Spleen (tissue), 11 donors: Measurements from ENCODE around the gene GALNTL6. TPM values are rescaled to one million over a fixed set of nuclear protein-coding genes. Genes with fewer than 3 reads are reported as not detected.

Source experiments
- DNase-seq: peaks from one replicate; pipeline ENCODE4 v3.0.0-alpha.2; 2020
- H3K27ac ChIP-seq, 8 donors: fragments of 200-600 bp; sonication (generic) in 7 of 8; 1 replicate in 4 of 8; 2 replicates in 4 of 8; pipeline versions ENCODE4 v1.5.0 to v1.8.0; 2016 to 2021; ENCODE audit warnings: inconsistent platforms in 4 of 8, mild to moderate bottlenecking in 4 of 8, moderate library complexity in 1 of 8
- H3K27me3 ChIP-seq, 7 donors: fragments of 200-600 bp; sonication (generic) in 6 of 7; replicated peaks in 1 of 7; 1 replicate in 4 of 7; 2 replicates in 3 of 7; pipeline versions ENCODE4 v1.5.0 to v1.8.0; 2016 to 2021; ENCODE audit warnings: inconsistent platforms in 3 of 7, mild to moderate bottlenecking in 1 of 7
- H3K36me3 ChIP-seq, 6 donors: fragments of 200-600 bp; sonication (generic) in 5 of 6; 1 replicate in 4 of 6; 2 replicates in 2 of 6; pipeline versions ENCODE4 v1.5.0 to v1.8.0; 2016 to 2021; ENCODE audit warnings: inconsistent platforms in 2 of 6
- H3K4me1 ChIP-seq, 6 donors: fragments of 200-600 bp; sonication (generic) in 5 of 6; 1 replicate in 3 of 6; 2 replicates in 3 of 6; pipeline versions ENCODE4 v1.5.0 to v1.8.0; 2016 to 2021; ENCODE audit warnings: inconsistent platforms in 3 of 6
- H3K4me3 ChIP-seq, 8 donors: fragments of 200-600 bp; sonication (generic) in 7 of 8; 1 replicate in 4 of 8; 2 replicates in 4 of 8; pipeline versions ENCODE4 v1.5.0 to v1.8.0; 2016 to 2021; ENCODE audit warnings: inconsistent platforms in 4 of 8, mild to moderate bottlenecking in 4 of 8, moderate library complexity in 2 of 8
- H3K9me3 ChIP-seq, 8 donors: fragments of 200-600 bp; sonication (generic) in 7 of 8; 1 replicate in 4 of 8; 2 replicates in 4 of 8; pipeline versions ENCODE4 v1.5.0 to v1.8.0; 2016 to 2021; ENCODE audit warnings: inconsistent platforms in 4 of 8
- POLR2A ChIP-seq, 3 donors: fragments of 450-650 bp; IDR thresholded peaks; one replicate each; pipeline ENCODE4 v1.5.1; 2017; ENCODE audit warnings: antibody characterized with exemption in 3 of 3, mild to moderate bottlenecking in 1 of 3
- POLR2AphosphoS5 ChIP-seq, 3 donors: sonication (generic); formaldehyde crosslinking; IDR thresholded peaks; one replicate each; pipeline ENCODE4 v1.5.1; 2017; ENCODE audit warnings: antibody characterized with exemption in 3 of 3
- WGBS, 5 donors: extraction: QIAGEN DNeasy Blood & Tissue Kit in 3 of 5; methylation state at CpG; one replicate each; pipeline versions ENCODE4 v1.1.5 to v1.1.7; 2013 to 2018; 5-methylcytosine and 5-hydroxymethylcytosine counted together
- intact Hi-C: fragments of 100-400 bp; cut with DNase I; formaldehyde crosslinking; loops from one replicate; pipeline ENCODE4 v1.15.0; 2023; ENCODE audit warnings: low total_unique reads
- polyA plus RNA-seq, 3 donors: library from polyadenylated mRNA; stranded (reverse); fragments of 200-250 nt; gene quantifications; one replicate each; pipeline ENCODE4 v1.2.1, GENCODE V29; 2013
- total RNA-seq, 7 donors: library from RNA; depleted of rRNA in 3 of 7; stranded (reverse); fragments of >200 nt in 3 of 7; fragmentation: NEBNext Ultra II Directional in 4 of 7; extraction: Animal tissue kit (Norgen Biotek cat#: 25700) in 4 of 7; gene quantifications; one replicate each; pipeline versions ENCODE4 v1.1.0 to v1.2.1, GENCODE V29; 2016 to 2021
- TF ChIP-seq, protein P1 (sequence below), 11 experiments: fragments of 200-600 bp in 7 of 11; fragments of 450-650 bp in 4 of 11; sonication (generic) in 4 of 11; IDR thresholded peaks in 8 of 11; conservative IDR thresholded peaks in 3 of 11; 1 replicate in 7 of 11; 2 replicates in 4 of 11; pipeline versions ENCODE4 v1.4.0 to v1.8.0; 2016 to 2021; ENCODE audit warnings: antibody characterized with exemption in 11 of 11, inconsistent platforms in 4 of 11, mild to moderate bottlenecking in 1 of 11
- donor health status: healthy with polysubstance abuse.
- donor health status: DM: no; HTN: no; CAD: no; lungs with moderate emphysema.
- donor health status: DM: no; HTN: no; CAD: no.
- donor health status: Bipolar disorder and iron deficiency.
- donor health status: healthy.
- donor health status: DM: no; HTN: no; CAD: no.
- donor health status: DM: yes; HTN: yes; CAD: no.

The GALNTL6 gene
- total and polyA plus RNA-seq, 10 donors: 3.2 to 12.5 (median 7.1) TPM

DNA sequence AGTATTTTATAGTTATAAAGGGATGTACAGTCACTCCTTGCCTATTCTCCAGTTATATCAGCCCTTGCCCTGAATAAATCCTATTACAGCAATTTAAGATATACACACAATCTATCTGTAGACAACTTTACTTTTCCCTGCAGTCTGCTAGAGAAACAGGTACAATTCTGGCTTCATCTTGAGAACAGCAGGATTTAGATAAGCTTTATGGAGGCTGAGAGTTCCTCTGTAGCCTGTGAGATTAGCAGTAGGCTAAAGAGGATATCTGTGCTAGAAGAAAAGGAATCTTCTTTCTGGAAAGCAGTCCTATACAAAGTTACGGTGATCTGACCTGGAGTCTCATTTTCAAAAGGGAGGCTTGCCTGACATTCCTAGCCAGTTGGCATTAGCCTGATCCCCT lies 290.3 kb downstream of the GALNTL6 start:
- H3K36me3 ChIP-seq: no peaks in the 10 kb centered on the region
- TF ChIP-seq POLR2A (IDR thresholded peaks at IDR 0.05) (no peak), POLR2AphosphoS5 (IDR thresholded peaks at IDR 0.05) (no peak)
- TF ChIP-seq, protein P1, sequence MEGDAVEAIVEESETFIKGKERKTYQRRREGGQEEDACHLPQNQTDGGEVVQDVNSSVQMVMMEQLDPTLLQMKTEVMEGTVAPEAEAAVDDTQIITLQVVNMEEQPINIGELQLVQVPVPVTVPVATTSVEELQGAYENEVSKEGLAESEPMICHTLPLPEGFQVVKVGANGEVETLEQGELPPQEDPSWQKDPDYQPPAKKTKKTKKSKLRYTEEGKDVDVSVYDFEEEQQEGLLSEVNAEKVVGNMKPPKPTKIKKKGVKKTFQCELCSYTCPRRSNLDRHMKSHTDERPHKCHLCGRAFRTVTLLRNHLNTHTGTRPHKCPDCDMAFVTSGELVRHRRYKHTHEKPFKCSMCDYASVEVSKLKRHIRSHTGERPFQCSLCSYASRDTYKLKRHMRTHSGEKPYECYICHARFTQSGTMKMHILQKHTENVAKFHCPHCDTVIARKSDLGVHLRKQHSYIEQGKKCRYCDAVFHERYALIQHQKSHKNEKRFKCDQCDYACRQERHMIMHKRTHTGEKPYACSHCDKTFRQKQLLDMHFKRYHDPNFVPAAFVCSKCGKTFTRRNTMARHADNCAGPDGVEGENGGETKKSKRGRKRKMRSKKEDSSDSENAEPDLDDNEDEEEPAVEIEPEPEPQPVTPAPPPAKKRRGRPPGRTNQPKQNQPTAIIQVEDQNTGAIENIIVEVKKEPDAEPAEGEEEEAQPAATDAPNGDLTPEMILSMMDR (IDR thresholded peaks at IDR 0.05 in 8 of 11, conservative IDR thresholded peaks at IDR 0.05 in 3 of 11): no peak
- no peaks in the 10 kb centered on the region for H3K27me3 ChIP-seq
- 91 to 97% (median 94%) methylated on average over 1 of the region's 1 CpG for WGBS, 5 donors
- intact Hi-C loops: no loop called here
- DNase-seq: no peak
- H3K4me1 ChIP-seq: no peaks in the 10 kb centered on the region
- no peak overlapping the region for H3K4me3 ChIP-seq
- peaks cover 0 to 6% (median 0%) of the 10 kb centered on the region in 8 donors for H3K9me3 ChIP-seq
- H3K27ac ChIP-seq: no peak overlapping the region

DNA sequence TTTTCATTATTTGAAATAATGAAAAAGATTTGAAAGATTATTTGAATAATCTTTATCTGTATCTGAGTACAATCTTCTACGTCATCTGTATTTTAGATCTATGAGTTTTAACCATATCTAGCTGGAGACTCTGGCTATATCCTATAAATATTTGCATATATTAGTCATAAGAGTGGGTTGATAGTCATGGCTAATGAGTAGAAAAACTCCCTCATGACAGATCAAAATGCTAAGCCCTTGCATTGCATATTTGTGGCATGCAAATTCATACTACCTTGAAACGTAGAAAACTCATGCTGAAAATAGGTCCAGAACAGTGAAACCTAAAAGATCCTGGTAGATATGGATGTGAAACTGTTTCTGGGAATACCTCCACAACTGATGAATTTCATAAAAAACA lies 291.3 kb downstream of the GALNTL6 start:
- no peak for DNase-seq
- H3K27me3 ChIP-seq: no peaks in the 10 kb centered on the region
- no peaks in the 10 kb centered on the region for H3K36me3 ChIP-seq
- 55 to 81% (median 69%) methylated on average over 2 of the region's 2 CpGs for WGBS, 5 donors
- peaks cover 0 to 6% (median 0%) of the 10 kb centered on the region in 8 donors for H3K9me3 ChIP-seq
- H3K4me1 ChIP-seq: no peaks in the 10 kb centered on the region
- TF ChIP-seq POLR2A (IDR thresholded peaks at IDR 0.05): no peak
- TF ChIP-seq, protein P1 (IDR thresholded peaks at IDR 0.05 in 8 of 11, conservative IDR thresholded peaks at IDR 0.05 in 3 of 11): no peak
- no peak for TF ChIP-seq POLR2AphosphoS5 (IDR thresholded peaks at IDR 0.05)
- H3K27ac ChIP-seq: no peak overlapping the region
- intact Hi-C loops: no loop called here
- H3K4me3 ChIP-seq: no peak overlapping the region

DNA sequence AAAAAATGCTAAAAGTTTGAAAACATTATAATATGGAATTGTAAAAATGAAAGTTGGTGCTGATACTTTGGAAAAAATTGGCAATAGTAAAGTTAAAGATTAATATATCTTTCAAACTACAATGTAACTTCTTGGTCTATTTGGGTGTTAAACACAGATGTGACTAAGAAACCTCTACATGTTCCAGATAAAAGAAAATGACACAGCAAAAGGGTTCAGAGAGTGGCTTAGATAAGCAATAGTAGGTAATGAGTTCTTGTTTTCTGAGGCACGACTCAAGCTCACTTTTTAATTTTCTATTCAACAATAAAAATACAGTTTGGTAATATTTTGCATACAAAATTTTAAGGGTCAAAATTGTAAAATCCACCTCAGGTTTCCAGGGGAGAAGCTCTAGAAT lies 292.7 kb downstream of the GALNTL6 start:
- Histone ChIP-seq H3K27ac (no peak overlapping the region), H3K4me3 (no peak overlapping the region), H3K27me3 (no peaks in the 10 kb centered on the region), H3K4me1 (no peaks in the 10 kb centered on the region), H3K36me3 (no peaks in the 10 kb centered on the region), H3K9me3 (peaks cover 0 to 6% (median 0%) of the 10 kb centered on the region in 8 donors)
- DNase-seq: no peak
- WGBS, 5 donors: 67 to 91% (median 76%) methylated on average over 1 of the region's 1 CpG
- intact Hi-C loops: no loop called here
- TF ChIP-seq POLR2A (IDR thresholded peaks at IDR 0.05) (no peak), POLR2AphosphoS5 (IDR thresholded peaks at IDR 0.05) (no peak)
- TF ChIP-seq, protein P1 (IDR thresholded peaks at IDR 0.05 in 8 of 11, conservative IDR thresholded peaks at IDR 0.05 in 3 of 11): no peak

DNA sequence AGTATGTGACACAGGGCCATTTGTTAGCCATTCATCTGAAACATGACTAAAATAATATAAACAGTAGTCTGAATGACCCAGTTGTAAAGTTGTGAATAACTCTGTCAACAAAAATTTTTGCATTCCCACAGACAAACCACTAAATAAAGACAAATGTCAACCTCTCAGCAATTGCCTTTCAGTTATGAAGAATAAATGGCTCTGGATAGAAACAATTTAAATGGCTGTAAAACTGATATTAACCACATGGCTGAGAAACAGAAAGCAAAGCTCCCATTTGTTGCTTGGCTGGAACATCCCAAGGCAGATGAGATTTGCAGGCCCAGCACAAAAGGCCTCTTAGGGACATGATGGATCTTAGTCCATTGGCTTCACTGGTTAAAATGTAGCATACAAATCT lies 296.3 kb downstream of the GALNTL6 start:
- no peak overlapping the region for H3K27ac ChIP-seq
- H3K36me3 ChIP-seq: no peaks in the 10 kb centered on the region
- H3K4me3 ChIP-seq: no peak overlapping the region
- H3K27me3 ChIP-seq: no peaks in the 10 kb centered on the region
- H3K9me3 ChIP-seq: peaks cover 0 to 6% (median 0%) of the 10 kb centered on the region in 8 donors
- TF ChIP-seq, protein P1 (IDR thresholded peaks at IDR 0.05 in 8 of 11, conservative IDR thresholded peaks at IDR 0.05 in 3 of 11): no peak
- no peak for TF ChIP-seq POLR2AphosphoS5 (IDR thresholded peaks at IDR 0.05)
- no peak for TF ChIP-seq POLR2A (IDR thresholded peaks at IDR 0.05)
- no peaks in the 10 kb centered on the region for H3K4me1 ChIP-seq
- no peak for DNase-seq
- intact Hi-C loops: no loop called here
